ENCODE measurements around the gene PHACTR4.

- TF ChIP-seq CTCF (IDR thresholded peaks at IDR 0.05; ENCODE audit: extremely low read depth in 1 of 2, insufficient read depth in 1 of 2, low read depth in 1 of 2, low read length in 2 of 2) = no peak
- TF ChIP-seq POLR2A (IDR thresholded peaks at IDR 0.05; ENCODE audit: low read depth, low read length) = no peak
These were observed 59.5 kb downstream of the PHACTR4 start for GRCh38 chr1:28428990-28429520.

Measured in endothelial cell of umbilical vein (primary cell).